Superior temporal gyrus (tissue), 1 donor: ENCODE results near the gene TNFRSF12A.
"Not testable (repeated sequence)": the region's sequence is repeated elsewhere in the genome, so short reads cannot be mapped to it uniquely, and the experiment has no call there.

Source experiments
- DNase-seq: peaks from one replicate; pipeline ENCODE4 v3.0.0-alpha.2; 2016; ENCODE audit errors: extremely low spot score

TNFRSF12A gene

GRCh38 chr16:3049921-3050481, 29.8 kb downstream of the TNFRSF12A start:
- DNase-seq = no peak

GRCh38 chr16:3050487-3050886, 30.3 kb downstream of the TNFRSF12A start:
- no peak for DNase-seq

- no peak for DNase-seq
These were observed 30.8 kb downstream of the TNFRSF12A start for GRCh38 chr16:3051009-3051408.

DNA sequence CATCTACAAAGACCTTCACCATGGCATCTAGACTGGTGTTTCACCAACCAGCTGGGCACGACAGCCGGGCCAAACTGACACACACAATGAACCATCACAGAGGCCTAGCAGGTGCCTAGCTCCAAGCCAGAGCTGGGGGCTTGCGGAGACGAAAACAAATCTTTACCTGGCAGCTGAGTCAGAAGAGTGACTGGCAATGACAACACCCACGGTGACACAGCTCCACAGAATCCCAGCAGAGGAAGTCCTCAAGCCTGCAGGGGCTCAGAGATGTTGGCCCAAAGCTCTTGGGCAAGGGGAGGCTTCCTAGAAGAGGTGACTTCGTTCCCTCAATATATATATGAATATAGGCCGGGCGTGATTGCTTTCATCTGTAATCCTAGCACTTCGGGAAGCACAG, 31.3 kb downstream of the TNFRSF12A start:
- no peak for DNase-seq

DNA sequence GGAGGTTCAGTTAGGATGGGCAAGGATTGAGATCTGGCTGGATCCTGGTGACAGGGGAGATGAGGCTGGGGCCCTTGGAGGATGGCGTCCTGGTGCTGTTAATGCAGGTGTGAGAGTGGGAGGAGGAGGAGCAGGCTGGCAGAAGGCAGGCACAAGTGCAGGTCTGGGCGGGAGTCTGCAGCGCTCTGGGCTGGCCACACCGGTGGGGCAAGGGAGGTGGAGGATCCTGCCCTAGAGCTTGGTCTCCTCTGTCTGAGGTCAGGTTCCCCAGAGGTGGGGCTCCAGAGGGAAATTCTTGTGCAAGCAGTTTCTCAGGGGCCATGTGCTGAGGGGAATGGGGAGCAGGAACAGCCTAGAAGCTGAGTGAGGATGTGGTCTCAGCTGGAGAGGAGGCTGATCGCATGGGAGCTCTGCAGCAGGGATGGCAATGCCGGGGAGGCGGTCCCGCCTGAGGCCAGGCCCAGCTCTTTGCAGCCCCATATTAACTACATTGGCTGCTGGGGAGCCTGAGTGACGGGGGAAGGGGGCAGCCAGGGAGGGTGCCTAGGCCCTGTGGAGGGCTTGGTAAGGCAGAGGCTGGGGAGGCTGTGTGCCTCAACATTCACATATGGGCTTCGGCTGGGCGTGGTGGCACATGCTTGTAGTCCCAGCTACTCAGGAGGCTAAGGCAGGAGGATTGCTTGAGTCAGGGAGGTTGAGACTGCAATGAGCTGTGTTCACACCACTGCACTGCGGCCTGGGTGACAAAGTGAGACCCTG, 32.6 kb downstream of the TNFRSF12A start:
- DNase-seq = not testable (repeated sequence)

DNA sequence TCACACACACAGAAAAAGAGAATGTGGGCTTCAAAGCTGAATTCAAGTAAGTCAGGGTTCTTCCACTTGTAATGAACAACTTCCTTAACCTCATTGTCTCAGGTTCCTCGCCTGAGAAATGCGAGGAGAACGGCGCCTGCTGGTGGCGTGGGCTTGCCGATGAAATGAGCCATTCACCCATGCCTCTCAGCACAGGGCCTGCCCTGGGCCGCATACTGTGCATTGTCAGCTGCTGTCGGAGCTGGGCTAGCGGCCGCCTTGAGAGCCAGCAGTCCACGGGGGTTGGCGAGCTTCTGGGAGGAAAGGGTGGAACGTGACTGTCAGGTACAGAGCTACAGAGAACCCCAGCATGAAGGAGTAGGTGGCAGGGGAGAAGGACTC, 33.2 kb downstream of the TNFRSF12A start:
- DNase-seq = not testable (repeated sequence)

- no peak for DNase-seq
These were observed 35.0 kb downstream of the TNFRSF12A start for GRCh38 chr16:3054965-3055733.

GRCh38 chr16:3055734-3056115, 35.6 kb downstream of the TNFRSF12A start:
- DNase-seq = not testable (repeated sequence)

DNA sequence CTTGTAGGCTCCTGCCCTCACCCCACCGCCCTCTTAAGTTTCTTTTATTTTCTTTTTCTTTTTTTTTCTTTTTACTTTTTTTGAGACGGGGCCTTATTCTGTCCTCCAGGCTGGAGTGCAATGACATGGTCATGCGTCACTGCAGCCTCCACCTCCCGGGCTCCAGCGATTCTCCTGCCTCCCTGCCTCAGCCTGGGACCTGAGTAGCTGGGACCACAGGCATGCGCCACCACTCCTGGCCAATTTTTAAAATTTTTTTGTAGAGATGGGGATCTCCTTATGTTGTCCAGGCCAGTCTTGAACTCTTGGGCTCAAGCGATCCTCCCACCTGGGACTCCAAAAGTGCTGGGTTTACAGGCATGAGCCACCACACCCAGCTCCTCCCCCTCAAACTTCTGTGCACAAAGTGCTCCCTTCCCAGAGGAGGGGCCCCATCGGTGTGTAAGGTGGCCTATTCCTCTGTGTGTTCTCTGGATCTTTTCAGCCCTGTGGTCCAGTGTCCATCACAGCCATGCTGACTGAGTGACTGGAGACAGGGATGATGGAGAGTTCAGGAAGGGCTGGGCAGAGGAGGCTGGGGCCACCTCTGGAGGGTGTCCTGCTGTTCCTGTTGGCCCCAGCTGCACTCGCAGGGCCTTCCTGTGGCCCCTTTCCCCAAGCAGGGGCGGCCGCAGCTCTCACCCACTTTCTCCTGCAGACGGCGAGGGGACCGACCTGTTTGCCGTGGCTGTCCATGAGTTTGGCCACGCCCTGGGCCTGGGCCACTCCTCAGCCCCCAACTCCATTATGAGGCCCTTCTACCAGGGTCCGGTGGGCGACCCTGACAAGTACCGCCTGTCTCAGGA, 36.4 kb downstream of the TNFRSF12A start:
- no peak for DNase-seq

DNA sequence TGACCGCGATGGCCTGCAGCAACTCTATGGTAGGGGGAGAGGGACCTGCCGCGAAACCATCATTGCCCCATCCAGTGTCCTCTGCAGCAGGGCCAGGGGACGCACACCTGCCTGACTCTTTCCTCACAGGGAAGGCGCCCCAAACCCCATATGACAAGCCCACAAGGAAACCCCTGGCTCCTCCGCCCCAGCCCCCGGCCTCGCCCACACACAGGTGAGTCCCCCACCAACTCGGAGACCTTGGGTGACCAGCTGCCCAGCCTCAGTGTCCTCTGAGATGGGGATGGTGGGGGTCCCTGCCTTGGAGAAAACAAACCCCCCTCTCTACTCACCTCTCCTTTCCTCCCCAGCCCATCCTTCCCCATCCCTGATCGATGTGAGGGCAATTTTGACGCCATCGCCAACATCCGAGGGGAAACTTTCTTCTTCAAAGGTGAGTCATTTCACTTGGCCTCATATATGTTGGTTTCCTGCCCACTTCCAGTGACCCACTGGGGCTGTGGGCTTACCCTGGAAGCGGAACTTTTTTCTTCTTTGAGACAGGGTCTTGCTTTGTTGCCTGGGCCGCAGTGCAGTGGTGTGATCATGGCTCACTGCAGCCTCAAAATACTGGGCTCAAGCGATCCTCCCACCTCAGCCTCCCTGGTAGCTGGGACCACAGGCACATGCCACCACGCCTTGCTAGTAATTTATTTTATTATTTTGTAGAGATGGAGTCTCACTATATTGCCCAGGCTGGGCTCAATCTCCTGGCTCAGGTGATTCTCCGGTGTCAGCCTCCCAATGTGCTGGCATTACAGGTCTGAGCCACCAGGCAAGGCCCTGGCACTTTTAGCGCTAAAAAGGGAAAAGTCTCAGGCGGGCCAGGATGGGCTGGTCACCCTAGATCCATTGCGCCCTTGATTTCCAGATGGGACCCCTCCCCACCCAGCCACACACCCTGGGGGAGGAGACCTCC, 37.3 kb downstream of the TNFRSF12A start:
- no peak for DNase-seq

DNA sequence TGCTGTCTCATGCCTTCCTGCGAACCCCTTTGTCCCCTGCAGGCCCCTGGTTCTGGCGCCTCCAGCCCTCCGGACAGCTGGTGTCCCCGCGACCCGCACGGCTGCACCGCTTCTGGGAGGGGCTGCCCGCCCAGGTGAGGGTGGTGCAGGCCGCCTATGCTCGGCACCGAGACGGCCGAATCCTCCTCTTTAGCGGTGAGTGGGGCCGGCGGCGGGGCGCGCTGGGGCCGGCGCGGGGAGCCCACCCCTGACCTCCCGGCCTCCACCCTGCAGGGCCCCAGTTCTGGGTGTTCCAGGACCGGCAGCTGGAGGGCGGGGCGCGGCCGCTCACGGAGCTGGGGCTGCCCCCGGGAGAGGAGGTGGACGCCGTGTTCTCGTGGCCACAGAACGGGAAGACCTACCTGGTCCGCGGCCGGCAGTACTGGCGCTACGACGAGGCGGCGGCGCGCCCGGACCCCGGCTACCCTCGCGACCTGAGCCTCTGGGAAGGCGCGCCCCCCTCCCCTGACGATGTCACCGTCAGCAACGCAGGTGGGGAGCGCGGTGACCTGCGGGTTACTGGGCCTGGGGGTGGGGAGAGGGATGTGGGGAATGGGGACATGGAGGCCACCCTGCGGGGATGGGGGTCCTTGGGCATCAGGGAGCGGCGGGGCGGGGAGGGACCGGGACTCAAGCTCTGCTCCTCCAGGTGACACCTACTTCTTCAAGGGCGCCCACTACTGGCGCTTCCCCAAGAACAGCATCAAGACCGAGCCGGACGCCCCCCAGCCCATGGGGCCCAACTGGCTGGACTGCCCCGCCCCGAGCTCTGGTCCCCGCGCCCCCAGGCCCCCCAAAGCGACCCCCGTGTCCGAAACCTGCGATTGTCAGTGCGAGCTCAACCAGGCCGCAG, 38.2 kb downstream of the TNFRSF12A start:
- DNase-seq = peak; percentile 10

DNA sequence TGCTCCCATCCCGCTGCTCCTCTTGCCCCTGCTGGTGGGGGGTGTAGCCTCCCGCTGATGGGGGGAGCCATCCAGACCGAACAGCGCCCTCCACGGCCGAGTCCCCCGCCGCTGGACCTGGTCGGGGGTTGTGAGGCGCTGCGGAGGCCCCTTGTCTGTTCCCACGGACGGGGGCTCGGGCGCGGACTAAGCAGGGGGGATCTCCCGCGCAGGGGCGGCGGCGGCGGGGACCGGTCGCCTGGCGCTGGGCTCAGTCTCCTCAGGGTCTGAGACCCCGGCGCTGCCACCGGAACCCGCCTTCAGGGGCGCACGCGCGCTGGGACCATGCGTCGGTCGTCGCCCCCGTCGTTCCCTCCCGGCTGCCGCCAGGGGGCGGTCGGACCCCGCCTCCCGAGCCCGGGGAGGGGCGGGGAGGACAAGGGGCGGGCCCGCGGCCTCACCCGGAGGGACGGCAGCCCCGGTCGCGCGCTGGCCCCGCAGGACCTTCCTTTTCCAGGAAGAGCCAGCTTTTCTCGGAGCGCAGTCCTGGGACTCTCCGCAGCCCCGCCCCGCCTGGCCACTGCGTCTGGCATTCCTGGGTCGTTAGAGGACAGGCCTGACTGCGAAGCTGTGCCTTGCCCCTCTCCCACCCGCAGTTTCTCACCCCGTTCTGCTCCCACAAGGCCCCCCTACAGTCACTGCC, 39.0 kb downstream of the TNFRSF12A start:
- DNase-seq = peak; percentile 80

GRCh38 chr16:3059723-3060242, 39.6 kb downstream of the TNFRSF12A start:
- no peak for DNase-seq

DNA sequence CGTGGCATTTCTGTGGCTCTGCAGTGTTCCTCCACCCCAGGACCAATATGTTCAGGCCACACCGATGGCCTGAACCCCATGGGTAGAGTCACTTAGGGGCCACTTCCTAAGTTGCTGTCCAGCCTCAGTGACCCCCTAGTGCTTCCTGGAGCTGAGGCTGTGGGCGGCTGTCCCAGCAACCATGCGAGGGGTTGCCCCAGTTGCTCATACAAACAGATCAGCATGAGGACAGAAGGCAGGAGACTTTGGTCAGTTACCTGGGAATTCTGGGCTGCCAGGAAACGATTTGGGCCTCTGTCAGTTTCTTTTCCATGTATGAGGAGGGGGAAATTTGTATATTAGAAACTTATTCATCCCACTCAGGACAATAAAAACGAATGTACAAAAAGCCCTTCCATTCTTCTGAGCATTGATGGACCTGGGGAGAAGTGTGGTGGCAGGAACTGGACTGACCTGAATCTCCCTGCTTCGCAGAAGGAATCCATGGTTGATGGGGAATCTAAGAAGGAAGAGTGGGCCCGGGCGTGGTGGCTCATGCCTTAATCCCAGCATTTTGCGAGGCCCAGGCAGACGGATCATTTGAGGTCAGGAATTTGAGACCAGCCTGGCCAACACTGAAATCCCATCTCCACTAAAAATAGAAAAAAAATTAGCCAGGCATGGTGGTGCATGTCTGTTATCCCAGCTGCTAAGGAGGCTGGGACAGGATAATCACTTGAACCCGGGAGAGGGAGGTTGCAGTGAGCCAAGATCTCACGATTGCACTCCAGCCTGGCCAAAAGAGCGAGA, 40.4 kb downstream of the TNFRSF12A start:
- DNase-seq = no peak

DNA sequence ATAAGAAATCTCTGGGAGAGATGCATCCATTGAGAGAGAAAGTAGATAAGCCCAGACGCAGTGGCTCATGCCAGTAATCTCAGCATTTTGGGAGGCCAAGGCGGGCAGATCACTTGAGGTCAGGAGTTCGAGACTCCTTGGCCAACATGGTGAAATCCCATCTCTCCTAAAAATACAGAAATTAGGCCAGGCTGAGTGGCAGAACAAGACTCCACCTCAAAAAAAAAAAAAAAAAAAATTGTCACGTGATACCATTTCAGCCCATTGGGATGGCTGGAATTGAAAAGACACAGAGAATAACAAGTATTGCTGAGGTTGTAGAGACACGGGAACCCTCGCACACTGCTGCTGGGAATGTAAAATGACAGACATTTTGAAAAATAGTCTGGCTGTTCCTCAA, 42.4 kb downstream of the TNFRSF12A start:
- DNase-seq = no peak

GRCh38 chr16:3063625-3064386, 43.6 kb downstream of the TNFRSF12A start:
- no peak for DNase-seq

DNA sequence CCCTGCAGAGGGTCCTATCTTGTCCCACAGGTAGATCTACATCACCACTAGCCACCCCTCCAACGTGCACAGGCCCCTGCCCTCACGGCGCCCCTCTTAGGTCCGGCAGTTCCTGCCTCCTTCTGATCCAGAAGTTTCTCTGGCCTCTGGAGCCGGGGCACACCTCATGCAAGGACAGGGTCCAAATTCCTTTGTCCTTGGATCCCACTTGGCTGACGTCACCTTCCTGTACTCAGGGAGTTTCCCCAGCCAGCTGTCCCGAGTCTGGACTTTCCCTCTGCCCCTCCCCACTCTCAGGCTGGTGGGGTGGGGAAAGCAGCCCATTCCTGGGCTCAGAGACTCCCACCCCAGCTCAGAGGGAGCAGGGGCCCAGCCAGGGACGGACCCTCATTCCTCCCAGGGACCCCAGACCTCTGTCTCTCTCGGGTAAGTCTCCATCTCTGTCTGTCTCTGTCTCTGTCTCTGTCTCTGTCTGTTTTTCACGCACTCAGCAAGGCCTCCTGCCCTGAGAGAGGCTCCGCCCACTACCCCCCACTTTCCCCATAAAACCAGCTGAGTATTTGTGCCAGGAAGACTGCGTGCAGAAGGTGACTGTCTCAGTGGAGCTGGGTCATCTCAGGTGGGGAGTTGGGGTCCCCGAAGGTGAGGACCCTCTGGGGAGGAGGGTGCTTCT, 45.0 kb downstream of the TNFRSF12A start, which contains the start of gene IL32:
Gene IL32 (plus strand): TSS at position 572 of the 673 bp plus-strand sequence. CDS start 172 bp downstream, outside the sequence.
- no peak for DNase-seq
